Endothelial cell of umbilical vein (primary cell): ENCODE results near the gene GPS1. TPM values are rescaled to one million over a fixed set of nuclear protein-coding genes. Genes with fewer than 3 reads are reported as not detected.

ENCODE experiments used
- BruUV-seq: library from RNA; stranded (reverse); fragments of 400-500 nt; replicated peaks from 2 replicates; lab custom pipeline; 2021; lab: Mats Ljungman, UMichigan
- CTCF ChIA-PET: fragments of 300-600, 350-600 bp; sonication (Branson Sonifier 250); formaldehyde crosslinking; loops from one replicate; lab custom pipeline; 2021; ENCODE audit warnings: antibody characterized with exemption, inconsistent platforms; lab: Charles Lee
- POLR2A ChIA-PET: fragments of 300-600, 350-600 bp; sonication (Branson Sonifier 250); formaldehyde crosslinking; loops from one replicate; lab custom pipeline; 2021; ENCODE audit warnings: antibody characterized with exemption, inconsistent platforms; lab: Charles Lee
- DNase-seq: peaks from one replicate; pipeline ENCODE4 v3.0.0-alpha.2; 2011; ENCODE audit warnings: low read depth, low spot score
- FAIRE-seq: peaks from 2 replicates; lab custom pipeline; 2011; peaks lifted over from hg19 to GRCh38; lab: Jason Lieb, UNC
- H2AFZ ChIP-seq: 2 replicates; pipeline ENCODE4 v1.6.0; 2012; ENCODE audit warnings: low read depth, low read length, control low read depth, inconsistent platforms
- H3K27ac ChIP-seq: 2 replicates; pipeline ENCODE4 v1.5.1; 2011; ENCODE audit warnings: low read depth, mild to moderate bottlenecking, control low read depth, low read length, moderate library complexity; ENCODE audit not compliant: insufficient read depth
- H3K27me3 ChIP-seq, 2 experiments: 2 replicates each; pipeline versions ENCODE4 v1.6.0 to v1.6.1; 2011; ENCODE audit warnings: low read length in 2 of 2, mixed read lengths in 1 of 2; ENCODE audit not compliant: control insufficient read depth in 2 of 2, insufficient read depth in 2 of 2
- H3K36me3 ChIP-seq, 2 experiments: 2 replicates in 1 of 2; 3 replicates in 1 of 2; pipeline ENCODE4 v1.5.1; 2011; ENCODE audit warnings: low read length in 2 of 2, mild to moderate bottlenecking in 1 of 2, moderate library complexity in 1 of 2; ENCODE audit not compliant: control insufficient read depth in 2 of 2, insufficient read depth in 2 of 2; ENCODE audit errors: extremely low read depth in 1 of 2
- H3K4me1 ChIP-seq: 3 replicates; pipeline ENCODE4 v1.5.1; 2011; ENCODE audit warnings: mild to moderate bottlenecking, low read length; ENCODE audit not compliant: control insufficient read depth, insufficient read depth; ENCODE audit errors: extremely low read depth
- H3K4me2 ChIP-seq: 2 replicates; pipeline ENCODE4 v1.6.1; 2011; ENCODE audit warnings: low read length, control low read depth, mixed read lengths; ENCODE audit not compliant: insufficient read depth
- H3K4me3 ChIP-seq, 3 experiments: fragments of 200-600 bp in 1 of 3; sonication (generic), shearing (Covaris generic) in 1 of 3; replicated peaks in 1 of 3; 2 replicates each; pipeline ENCODE4 v1.5.1; 2011 to 2016; ENCODE audit warnings: control low read depth in 3 of 3, low read length in 3 of 3, mild to moderate bottlenecking in 2 of 3, inconsistent platforms in 1 of 3, low read depth in 1 of 3, moderate library complexity in 1 of 3; ENCODE audit not compliant: insufficient read depth in 1 of 3
- H3K79me2 ChIP-seq: 2 replicates; pipeline ENCODE4 v1.6.0; 2012; ENCODE audit warnings: low read length, inconsistent platforms; ENCODE audit not compliant: control insufficient read depth, insufficient read depth
- H3K9ac ChIP-seq: replicated peaks from 2 replicates; pipeline ENCODE3; 2011; ENCODE audit warnings: low read length, control low read depth; ENCODE audit not compliant: insufficient read depth; ENCODE audit errors: extremely low read depth
- H3K9me1 ChIP-seq: replicated peaks from 3 replicates; pipeline ENCODE4 v1.6.0; 2011; ENCODE audit warnings: mild to moderate bottlenecking, low read length; ENCODE audit not compliant: control insufficient read depth, insufficient read depth; ENCODE audit errors: extremely low read depth
- H3K9me3 ChIP-seq: replicated peaks from 2 replicates; pipeline ENCODE4 v1.5.1; 2012; ENCODE audit warnings: low read length, inconsistent platforms; ENCODE audit not compliant: control insufficient read depth, insufficient read depth
- H4K20me1 ChIP-seq: replicated peaks from 2 replicates; pipeline ENCODE3; 2011; ENCODE audit warnings: mild to moderate bottlenecking, low read length; ENCODE audit not compliant: control insufficient read depth, insufficient read depth; ENCODE audit errors: extremely low read depth
- CTCF ChIP-seq, 2 donors: IDR thresholded peaks; 1 replicate in 1 of 2; 2 replicates in 1 of 2; pipeline ENCODE4 v1.5.1; 2011; ENCODE audit warnings: low read length in 2 of 2, mild to moderate bottlenecking in 2 of 2, moderate library complexity in 2 of 2, control low read depth in 1 of 2, inconsistent platforms in 1 of 2, low read depth in 1 of 2; ENCODE audit not compliant: insufficient read depth in 1 of 2; ENCODE audit errors: extremely low read depth in 1 of 2
- EZH2 ChIP-seq: IDR thresholded peaks from 2 replicates; pipeline ENCODE4 v1.6.1; 2012; ENCODE audit warnings: borderline replicate concordance, low read depth, mild to moderate bottlenecking, moderate library complexity, low read length, inconsistent platforms; ENCODE audit not compliant: severe bottlenecking
- FOS ChIP-seq: IDR thresholded peaks from 2 replicates; pipeline ENCODE4 v1.6.1; 2011; ENCODE audit warnings: mild to moderate bottlenecking, low read length, moderate library complexity, borderline replicate concordance; ENCODE audit not compliant: insufficient read depth
- GATA2 ChIP-seq: IDR thresholded peaks from 2 replicates; pipeline ENCODE4 v1.7.0; 2011; ENCODE audit warnings: low read depth, mild to moderate bottlenecking, moderate library complexity, mixed read lengths, low read length; ENCODE audit not compliant: insufficient read length, insufficient read depth
- JUN ChIP-seq: IDR thresholded peaks from 2 replicates; pipeline ENCODE4 v1.6.1; 2011; ENCODE audit warnings: borderline replicate concordance, low read depth; ENCODE audit not compliant: insufficient read length, insufficient read depth
- MYC ChIP-seq: IDR thresholded peaks from one replicate; pipeline ENCODE4 v1.6.1; 2011; ENCODE audit warnings: mild to moderate bottlenecking, low read depth, low read length
- POLR2A ChIP-seq: IDR thresholded peaks from 2 replicates; pipeline ENCODE4 v1.6.1; 2012; ENCODE audit warnings: low read depth, mild to moderate bottlenecking, control low read depth, low read length
- POLR2AphosphoS5 ChIP-seq: IDR thresholded peaks from 2 replicates; pipeline ENCODE4 v1.6.1; 2012; ENCODE audit warnings: low read depth, mild to moderate bottlenecking, control low read depth, low read length, moderate library complexity; ENCODE audit not compliant: insufficient read depth
- dilution Hi-C: fragments of 300-500 bp; cut with MboI; formaldehyde crosslinking; loops from one replicate; pipeline ENCODE4 v1.15.0; 2019; ENCODE audit warnings: low sequenced_read_pairs; ENCODE audit not compliant: extremely low pct_ligation_motif_present
- intact Hi-C: fragments of 100-400 bp; cut with micrococcal nuclease; formaldehyde crosslinking; loops from one replicate; pipeline ENCODE4 v1.10.0; 2022
- polyA plus RNA-seq, 4 experiments: library from polyadenylated mRNA; depleted of rRNA in 3 of 4; stranded (reverse) in 3 of 4; unstranded in 1 of 4; fragments of >200 nt; gene quantifications; 2 replicates each; pipeline versions ENCODE4 v1.2.1 to v1.2.3, GENCODE V29; 2011 to 2012; ENCODE audit warnings: missing spikeins in 1 of 4
- total RNA-seq: library from RNA; stranded (reverse); gene quantifications from 2 replicates; pipeline ENCODE4 v1.2.3, GENCODE V29; 2021
- TF ChIP-seq, protein P1 (sequence below): IDR thresholded peaks from 2 replicates; pipeline ENCODE4 v1.6.1; 2011; ENCODE audit not compliant: insufficient read depth, insufficient read length

GPS1 gene
- total and polyA plus RNA-seq, 2 donors (not counting 3 experiments of a cell fraction or from before 2014, with no cell fraction given) = 116 to 178 TPM

- Histone ChIP-seq H3K4me1 (no peaks in the 10 kb centered on the region), H3K9me3 (no peaks in the 10 kb centered on the region), H3K27ac (no peak overlapping the region), H2AFZ (no peak overlapping the region), H3K79me2 (no peaks in the 10 kb centered on the region), H3K4me3 (no peak overlapping the region), H3K4me2 (no peak overlapping the region), H3K9ac (no peak overlapping the region), H4K20me1 (no peaks in the 10 kb centered on the region), H3K27me3 (no peaks in the 10 kb centered on the region), H3K36me3 (peaks cover 23 to 33% of the 10 kb centered on the region in 2 experiments), H3K9me1 (no peaks in the 10 kb centered on the region)
- TF ChIP-seq MYC (no peak), EZH2 (no peak), JUN (no peak), POLR2AphosphoS5 (no peak), CTCF (IDR thresholded peaks at IDR 0.05; ENCODE audit: extremely low read depth in 1 of 2, insufficient read depth in 1 of 2, low read depth in 1 of 2, low read length in 2 of 2) (no peak), POLR2A (no peak), GATA2 (no peak), FOS (no peak)
- TF ChIP-seq, protein P1, sequence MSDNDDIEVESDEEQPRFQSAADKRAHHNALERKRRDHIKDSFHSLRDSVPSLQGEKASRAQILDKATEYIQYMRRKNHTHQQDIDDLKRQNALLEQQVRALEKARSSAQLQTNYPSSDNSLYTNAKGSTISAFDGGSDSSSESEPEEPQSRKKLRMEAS = no peak
- DNase-seq (no peak), FAIRE-seq (no peak)
- no TSS peak for BruUV-seq
- CTCF ChIA-PET = no interaction called here
- dilution Hi-C loops = no loop called here
- intact Hi-C loops = no loop called here
- POLR2A ChIA-PET = no interaction called here
Observed at GRCh38 chr17:82077617-82078358, 26.1 kb downstream of the GPS1 start.
